ENCODE measurements around the gene TMPRSS12. TPM values are rescaled to one million over a fixed set of nuclear protein-coding genes. Genes with fewer than 3 reads are reported as not detected.

The TMPRSS12 gene
- total and polyA plus RNA-seq, 2 experiments from 2014 or later = not detected

GRCh38 chr12:50820177-50820576, 22.5 kb upstream of the TMPRSS12 start:
- Histone ChIP-seq H3K27ac (ENCODE audit: low read depth) (no peak overlapping the region), H3K4me3 (no peak overlapping the region), H4K20me1 (replicated peaks; ENCODE audit: insufficient read depth) (no peaks in the 10 kb centered on the region), H3F3A (replicated peaks; ENCODE audit: low read depth) (no peaks in the 10 kb centered on the region), H3K4me2 (no peak overlapping the region), H3K9me2 (ENCODE audit: insufficient read depth) (no peaks in the 10 kb centered on the region), H3K36me3 (ENCODE audit: insufficient read depth) (peaks cover 24% of the 10 kb centered on the region), H3K27me3 (ENCODE audit: insufficient read depth) (no peaks in the 10 kb centered on the region), H3K79me2 (replicated peaks; ENCODE audit: insufficient read depth) (no peaks in the 10 kb centered on the region), H3K4me1 (ENCODE audit: insufficient read depth) (no peaks in the 10 kb centered on the region), H2AFZ (no peak overlapping the region)
- H3K4me1 Mint-ChIP-seq = peaks cover 2% of the 10 kb centered on the region; the same call in 1 of the 3 replicates
- TF ChIP-seq REST (IDR thresholded peaks at IDR 0.05; ENCODE audit: unreplicated experiment) (no peak), ETS1 (IDR thresholded peaks at IDR 0.05) (no peak), POLR2AphosphoS5 (IDR thresholded peaks at IDR 0.05; ENCODE audit: low read depth) (no peak), CREB1 (CRISPR knock-in tag; IDR thresholded peaks at IDR 0.05; ENCODE audit: low read depth) (no peak), ZNF462 (CRISPR knock-in tag; IDR thresholded peaks at IDR 0.05) (no peak), STAT1 (IDR thresholded peaks at IDR 0.05; ENCODE audit: unreplicated experiment) (no peak), NANOG (IDR thresholded peaks at IDR 0.05; ENCODE audit: borderline replicate concordance) (no peak)
- peaks cover 23% of the 10 kb centered on the region for H3K36me3 Mint-ChIP-seq (ENCODE audit: low read depth)
- DNase-seq (ENCODE audit: low spot score) (no peak), ATAC-seq (no peak)
- H3K27me3 Mint-ChIP-seq (ENCODE audit: insufficient read depth, low read depth, poor library complexity) = no peaks in the 10 kb centered on the region
- H3K9me3 Mint-ChIP-seq = no peaks in the 10 kb centered on the region
- no peak overlapping the region for H3K4me3 Mint-ChIP-seq
- H3K27ac Mint-ChIP-seq = no peak overlapping the region
